Fibroblast of mammary gland (primary cell): ENCODE measurements around the gene PHF21A.

Source experiments
- DNase-seq: peaks from one replicate; pipeline ENCODE4 v3.0.0-alpha.2; 2010; ENCODE audit warnings: low read depth
- H3K4me3 ChIP-seq: 2 replicates; pipeline ENCODE4 v1.5.1; 2011; ENCODE audit warnings: low read depth, mild to moderate bottlenecking, low read length, moderate library complexity; ENCODE audit not compliant: control insufficient read depth
- TF ChIP-seq, protein P1 (sequence below): conservative IDR thresholded peaks from 2 replicates; pipeline ENCODE4 v1.5.1; 2011; ENCODE audit warnings: low read depth, low read length, inconsistent platforms; ENCODE audit not compliant: control insufficient read depth, insufficient read depth

The PHF21A gene

DNA sequence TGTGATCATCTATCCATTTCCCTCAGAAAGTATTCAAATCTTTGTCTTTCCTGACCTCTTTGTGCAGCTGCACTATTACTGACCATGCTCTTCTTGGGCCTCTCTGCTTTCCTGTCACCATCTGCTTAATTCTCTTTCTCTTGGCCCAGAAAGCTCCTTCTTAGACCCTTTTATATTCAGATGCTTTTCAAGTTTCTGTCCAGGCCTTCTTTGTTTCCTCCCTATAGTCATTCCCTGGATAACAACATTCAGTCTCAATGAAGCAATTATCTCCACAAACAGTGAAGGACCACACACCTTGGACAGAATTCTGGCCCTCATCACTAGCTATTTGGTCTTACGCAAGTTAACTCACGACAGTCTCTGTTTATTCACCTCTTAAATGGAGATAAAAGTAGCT is 109.1 kb downstream of the PHF21A start:
- no peak for DNase-seq
- H3K4me3 ChIP-seq: no peak overlapping the region
- TF ChIP-seq, protein P1, sequence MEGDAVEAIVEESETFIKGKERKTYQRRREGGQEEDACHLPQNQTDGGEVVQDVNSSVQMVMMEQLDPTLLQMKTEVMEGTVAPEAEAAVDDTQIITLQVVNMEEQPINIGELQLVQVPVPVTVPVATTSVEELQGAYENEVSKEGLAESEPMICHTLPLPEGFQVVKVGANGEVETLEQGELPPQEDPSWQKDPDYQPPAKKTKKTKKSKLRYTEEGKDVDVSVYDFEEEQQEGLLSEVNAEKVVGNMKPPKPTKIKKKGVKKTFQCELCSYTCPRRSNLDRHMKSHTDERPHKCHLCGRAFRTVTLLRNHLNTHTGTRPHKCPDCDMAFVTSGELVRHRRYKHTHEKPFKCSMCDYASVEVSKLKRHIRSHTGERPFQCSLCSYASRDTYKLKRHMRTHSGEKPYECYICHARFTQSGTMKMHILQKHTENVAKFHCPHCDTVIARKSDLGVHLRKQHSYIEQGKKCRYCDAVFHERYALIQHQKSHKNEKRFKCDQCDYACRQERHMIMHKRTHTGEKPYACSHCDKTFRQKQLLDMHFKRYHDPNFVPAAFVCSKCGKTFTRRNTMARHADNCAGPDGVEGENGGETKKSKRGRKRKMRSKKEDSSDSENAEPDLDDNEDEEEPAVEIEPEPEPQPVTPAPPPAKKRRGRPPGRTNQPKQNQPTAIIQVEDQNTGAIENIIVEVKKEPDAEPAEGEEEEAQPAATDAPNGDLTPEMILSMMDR: no peak

DNA sequence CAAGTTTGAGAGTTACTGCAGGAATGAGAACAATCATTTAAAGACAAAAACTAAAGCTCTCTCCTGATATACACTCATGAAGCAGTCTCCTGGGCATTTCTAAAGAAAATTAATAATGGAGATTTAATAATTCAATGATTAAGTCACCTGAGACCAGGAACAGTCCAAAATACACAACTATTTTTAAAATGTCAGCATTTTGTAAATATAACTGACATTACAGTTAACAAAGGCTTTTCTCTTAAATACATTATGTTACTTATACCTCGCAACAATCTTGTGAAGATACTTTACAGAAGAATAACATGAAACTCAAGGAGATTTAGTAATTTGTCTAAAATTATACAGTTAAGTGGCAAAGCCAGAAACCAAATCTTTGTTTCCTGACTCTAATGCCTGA is 111.2 kb downstream of the PHF21A start:
- no peak for DNase-seq
- TF ChIP-seq, protein P1: no peak
- H3K4me3 ChIP-seq: no peak overlapping the region

DNA sequence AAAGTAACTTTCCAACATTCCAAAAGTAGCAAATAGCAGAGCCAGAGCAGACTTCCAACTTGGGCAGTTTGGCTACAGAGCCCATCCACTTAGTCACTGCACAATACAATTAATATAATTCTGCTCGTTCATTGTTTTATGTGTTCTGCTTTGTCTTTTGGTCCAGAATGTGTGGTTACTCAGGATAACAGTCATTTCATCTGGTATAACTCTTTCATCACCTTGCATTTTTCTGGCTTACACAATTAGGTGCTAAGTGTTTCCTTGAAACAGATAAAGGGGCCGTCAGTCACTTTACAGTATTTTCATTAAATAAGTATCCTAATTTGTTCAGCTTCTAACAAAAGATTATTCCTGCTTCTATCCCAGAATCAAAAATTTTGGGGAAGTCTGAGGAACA is 111.6 kb downstream of the PHF21A start:
- DNase-seq: peak; percentile 17
- TF ChIP-seq, protein P1: no peak
- H3K4me3 ChIP-seq: no peak overlapping the region

DNA sequence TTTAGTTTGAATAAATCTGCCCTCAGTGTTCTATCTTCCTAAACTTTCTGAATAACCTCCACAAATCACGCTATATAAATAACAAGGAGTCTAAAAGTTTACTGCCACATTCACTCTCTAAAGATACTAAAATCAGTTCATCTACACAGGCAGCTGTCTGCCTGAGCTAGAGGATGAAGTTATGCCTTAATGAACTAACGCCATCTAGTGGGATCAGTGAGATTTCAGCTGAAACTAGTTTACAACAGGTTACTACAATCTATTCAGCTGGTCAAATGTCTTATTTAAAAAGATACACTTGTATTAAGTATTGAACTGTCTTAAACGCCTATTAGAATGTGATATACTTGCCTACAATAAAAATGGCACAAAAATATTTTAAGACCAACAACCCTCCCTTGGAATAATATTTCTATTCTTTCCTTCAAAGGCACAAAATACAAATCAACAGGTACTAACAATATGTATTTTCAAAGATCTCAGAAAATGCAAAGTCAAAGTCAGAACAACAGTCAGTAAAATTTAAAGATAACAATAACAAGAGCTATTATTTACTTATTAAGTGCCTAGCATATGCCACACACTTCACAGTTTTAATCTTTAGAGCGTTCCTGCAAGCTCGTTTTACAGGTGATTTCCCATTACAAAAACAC is 114.7 kb downstream of the PHF21A start:
- no peak overlapping the region for H3K4me3 ChIP-seq
- TF ChIP-seq, protein P1: peak; percentile 89
- peak; percentile 83 for DNase-seq

DNA sequence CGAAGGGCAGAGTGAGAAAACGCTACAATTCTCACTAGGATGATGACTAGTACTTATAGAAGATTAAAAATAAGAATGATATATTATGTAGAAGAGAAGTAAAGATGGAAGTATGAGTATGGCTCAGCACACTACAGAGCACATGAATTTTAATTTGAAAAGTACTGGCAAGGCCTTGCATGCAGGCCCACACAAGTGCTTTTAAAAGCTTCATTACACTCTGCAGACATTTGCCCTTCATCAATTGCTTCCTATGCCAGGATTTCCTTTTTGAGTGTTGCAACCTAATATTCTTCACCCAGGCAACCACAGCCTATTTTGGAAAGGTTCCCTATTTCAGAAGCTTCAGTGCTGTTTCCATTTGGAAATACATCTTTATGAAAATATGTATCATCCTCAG is 117.7 kb downstream of the PHF21A start:
- DNase-seq: peak; percentile 44
- no peak overlapping the region for H3K4me3 ChIP-seq
- TF ChIP-seq, protein P1: no peak

DNA sequence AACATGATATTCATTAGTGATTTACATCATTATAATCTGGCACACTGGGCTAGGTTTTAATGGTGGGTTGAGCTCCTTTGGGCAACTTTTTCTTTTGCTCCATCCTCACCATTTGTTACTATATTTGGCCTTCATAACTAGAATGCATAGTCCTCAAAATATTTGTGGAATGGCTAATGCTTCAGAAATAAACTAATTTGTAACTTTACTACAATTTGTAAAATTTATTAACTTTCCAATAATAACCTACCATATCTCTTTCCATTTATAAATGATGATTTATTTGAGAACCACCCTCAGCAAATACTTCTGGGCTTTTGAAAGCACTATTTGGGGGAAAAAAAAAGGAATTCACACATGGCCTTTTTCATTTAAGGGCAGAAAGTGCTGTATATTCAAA is 119.1 kb downstream of the PHF21A start:
- TF ChIP-seq, protein P1: no peak
- H3K4me3 ChIP-seq: no peak overlapping the region
- no peak for DNase-seq

DNA sequence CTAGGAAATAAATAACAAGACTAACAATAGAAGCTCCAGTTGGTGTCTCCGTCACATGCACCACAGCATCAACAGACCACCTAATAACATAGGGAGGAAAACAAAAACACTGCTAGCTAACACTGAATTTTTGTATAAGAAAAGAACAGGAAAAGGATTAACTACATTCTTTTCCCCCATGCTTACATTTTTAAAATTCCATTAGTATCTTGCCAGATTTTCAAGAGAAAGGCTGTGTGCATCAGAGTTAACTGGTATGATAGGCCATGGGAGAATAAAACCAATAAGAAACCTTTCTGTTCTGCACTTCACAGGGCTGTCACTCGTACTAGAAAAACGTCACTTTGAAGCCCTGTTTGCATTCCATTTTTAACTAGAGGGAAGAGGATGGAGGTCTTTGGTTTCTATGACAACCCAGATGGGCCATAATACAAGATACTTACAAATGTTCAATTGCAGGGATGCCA is 119.8 kb downstream of the PHF21A start:
- no peak overlapping the region for H3K4me3 ChIP-seq
- DNase-seq: no peak
- TF ChIP-seq, protein P1: no peak
